ENCODE data around the gene TOMM20.

TOMM20 gene

DNA sequence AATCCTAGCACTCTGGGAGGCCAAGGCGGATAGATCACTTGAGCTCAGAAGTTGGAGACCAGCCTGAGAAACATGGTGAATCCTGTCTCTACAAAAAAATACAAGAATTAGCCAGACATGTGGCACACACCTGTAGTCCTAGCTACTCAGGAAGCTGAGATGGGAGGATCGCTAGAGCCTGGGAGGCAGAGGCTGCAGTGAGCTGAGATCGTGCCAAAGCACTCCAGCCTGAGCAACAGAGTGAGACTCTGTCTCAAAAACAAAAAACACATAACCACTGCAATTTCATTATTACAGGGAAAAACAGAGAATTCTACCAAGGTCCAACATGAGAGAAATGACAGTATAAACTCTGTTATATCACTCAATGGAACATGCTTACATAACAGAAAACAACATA is 4.4 kb upstream of the TOMM20 start:
- no peak for DNase-seq

DNA sequence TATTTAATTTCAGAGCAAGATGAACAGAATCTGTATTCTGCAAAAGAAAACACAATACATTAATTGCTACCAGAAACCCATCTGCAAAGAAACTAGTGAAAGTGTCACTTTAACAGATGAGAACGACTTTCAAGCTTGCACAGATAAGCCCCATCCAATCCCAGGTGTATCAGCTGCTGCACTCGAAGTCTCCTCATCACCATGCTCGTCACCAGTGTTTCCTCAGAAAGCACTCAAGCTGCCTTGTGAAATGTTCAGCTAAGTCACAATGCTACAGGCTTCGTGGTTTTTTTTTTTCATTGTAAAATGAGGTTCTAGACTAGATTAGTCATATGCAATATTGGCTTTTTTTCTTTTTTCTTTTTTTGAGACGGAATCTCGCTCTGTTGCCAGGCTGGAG is 3.3 kb upstream of the TOMM20 start:
- no peak for DNase-seq

DNA sequence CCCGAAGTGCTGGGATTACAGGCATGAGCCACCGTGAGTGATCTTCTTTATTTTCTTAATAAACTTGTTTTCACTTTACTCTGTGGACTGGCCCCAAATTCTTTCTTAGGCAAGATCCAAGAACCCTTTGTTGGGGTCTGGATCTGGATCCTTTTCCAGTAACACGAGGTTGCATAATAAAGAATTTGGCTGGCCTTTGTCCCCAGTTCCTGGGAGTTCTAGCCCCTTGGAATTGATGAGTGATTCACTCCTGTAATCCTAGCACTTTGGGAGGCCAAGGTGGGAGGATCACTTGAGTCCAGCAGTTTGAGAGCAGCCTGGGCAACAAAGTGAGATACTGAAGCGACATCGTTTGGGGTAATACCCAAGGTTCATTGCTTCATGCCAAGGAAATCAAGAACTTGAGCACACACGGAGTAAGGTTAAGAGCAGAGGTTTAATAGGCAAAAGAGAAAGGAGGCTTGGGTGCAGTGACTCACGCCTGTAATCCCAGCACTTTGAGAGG is 2.2 kb upstream of the TOMM20 start:
- no peak for DNase-seq

DNA sequence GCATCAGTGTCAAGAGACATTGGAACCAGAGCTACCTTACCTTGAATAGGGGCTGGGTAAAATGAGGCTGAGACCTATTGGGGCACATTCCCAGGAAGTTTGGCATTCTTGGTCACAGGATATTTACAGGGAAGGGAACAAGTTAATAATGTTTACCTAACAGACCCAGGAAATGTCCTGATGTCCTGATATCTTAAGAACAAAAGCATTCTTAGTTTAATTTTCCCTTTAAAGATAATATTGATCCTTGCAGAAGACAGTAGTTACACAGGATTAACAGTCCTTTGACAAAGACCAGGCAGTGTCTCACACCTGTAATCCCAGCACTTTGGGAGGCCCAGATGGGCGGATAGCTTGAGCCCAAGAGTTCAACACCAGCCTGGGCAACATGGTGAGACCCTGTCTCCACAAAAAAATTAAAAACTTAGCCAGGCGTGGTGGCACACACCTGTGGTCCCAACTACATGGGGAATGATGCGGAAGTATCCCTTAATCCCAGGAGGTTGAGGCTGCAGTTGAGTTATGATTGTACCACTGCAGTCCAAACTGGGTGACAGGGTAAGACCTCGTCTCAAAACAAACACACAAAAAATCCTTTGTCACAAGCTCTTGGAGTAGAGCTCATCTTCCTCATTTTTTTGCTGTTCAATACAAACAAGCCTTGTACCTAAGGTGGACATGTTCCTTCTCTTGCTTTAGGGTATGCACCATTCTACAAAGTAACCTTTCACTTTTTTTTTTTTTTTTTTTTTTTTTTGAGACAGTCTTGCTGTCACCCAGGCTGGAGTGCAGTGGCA is 1.3 kb upstream of the TOMM20 start:
- DNase-seq, result no peak

DNA sequence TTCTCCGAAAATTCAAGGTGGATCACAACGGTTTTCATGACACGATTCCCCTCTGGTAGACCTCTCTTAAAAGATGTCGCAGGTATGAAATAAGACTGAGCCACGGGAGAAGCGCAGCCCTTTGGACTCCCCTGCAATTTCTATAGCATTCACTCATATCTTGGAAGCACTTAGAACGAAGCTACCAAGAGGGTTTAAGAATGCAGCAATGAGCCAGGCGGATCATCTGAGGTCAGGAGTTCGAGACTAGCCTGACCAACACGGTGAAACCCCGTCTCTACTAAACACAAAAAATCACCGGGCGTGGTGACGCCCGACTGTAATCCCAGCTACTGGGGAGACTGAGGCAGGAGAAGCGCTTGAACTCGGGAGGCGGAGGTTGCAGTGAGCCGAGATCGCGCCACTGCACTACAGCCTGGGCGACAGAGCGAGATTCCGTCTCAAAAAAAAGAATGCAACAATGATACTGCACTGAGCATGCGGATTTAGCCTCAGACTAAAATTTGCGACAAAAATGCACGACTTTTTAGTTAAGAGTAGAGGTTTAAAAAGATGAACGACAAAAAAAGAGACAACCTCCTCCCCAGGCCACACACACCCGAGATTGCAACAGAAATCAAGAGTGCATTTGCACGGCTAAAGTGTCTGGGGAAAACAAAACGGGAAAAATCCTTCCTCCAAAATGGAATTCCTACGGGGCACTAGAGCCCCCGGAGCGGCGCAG is 743 bp downstream of the TOMM20 start:
- no peak for DNase-seq

DNA sequence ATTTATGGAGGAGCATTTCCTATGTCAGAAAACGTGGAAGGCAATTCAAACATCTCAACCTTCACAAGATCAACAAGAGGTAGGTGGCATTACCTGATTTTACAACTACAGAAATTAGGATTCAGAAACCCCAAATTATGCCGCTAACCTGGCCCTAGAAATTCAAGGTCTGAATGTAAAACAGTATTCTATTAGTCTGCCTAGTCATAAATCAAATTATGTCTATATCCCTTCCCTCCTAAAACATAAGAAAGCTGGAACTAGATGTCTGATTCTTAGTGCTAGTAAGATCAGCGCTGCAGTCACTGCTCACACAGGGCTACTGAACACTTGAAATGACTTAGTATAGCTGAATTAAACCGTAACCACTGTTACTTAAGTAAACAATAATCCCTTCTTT is 1.4 kb downstream of the TOMM20 start:
- no peak for DNase-seq

DNA sequence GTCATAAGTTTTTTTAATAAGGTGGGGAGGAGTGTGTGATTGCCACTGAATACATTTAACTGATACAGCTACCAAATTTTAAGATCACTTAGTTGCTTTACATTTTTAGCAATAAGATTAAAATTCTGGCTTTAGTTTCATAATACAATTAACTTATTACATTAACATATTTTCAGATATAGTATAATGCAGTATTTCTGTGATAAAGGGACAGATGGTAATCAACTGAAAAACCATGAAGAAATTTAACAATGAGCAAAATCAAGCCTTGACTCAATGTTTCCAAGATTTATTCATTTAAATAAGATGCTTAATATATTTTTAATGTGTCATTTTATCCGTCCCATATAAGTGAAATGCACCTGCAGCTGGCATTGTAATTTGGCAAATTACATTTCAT is 4.0 kb downstream of the TOMM20 start:
- DNase-seq, result no peak

DNA sequence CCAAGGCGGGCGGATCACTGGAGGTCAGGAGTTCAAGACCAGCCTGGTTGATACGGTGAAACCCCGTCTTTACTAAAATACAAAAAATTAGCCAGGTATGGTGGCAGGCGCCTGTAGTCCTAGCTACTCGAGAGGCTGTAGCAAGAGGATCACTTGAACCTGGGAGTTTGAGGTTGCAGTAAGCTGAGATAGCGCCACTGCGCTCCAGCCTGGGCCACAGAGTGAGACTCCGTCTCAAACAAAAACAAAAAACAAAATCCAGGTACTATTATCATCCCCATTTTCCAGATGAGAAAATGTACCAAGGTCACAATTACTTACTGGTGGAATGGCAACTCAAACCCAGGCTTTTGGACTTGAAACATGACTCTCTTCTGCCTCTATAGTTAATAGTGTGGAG is 4.5 kb downstream of the TOMM20 start:
- DNase-seq, result no peak

DNA sequence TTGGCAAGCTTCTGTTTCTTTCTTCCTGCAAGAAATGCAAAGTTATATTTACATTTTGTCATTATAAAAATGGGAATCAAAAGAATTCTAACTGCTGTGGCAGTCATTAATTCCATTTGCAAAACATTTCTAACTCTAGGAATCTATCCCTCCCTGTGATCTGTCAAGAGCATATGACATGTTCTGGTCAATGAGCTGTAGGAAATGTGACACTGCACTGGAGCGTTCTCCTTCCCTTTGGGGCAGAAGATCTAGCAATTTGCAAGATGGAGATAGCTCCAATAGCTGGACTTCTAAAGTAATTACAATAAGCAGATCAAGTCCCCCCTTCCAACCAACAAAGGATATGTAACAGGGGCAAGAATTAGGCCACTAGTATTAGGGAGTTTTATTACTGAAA is 6.3 kb downstream of the TOMM20 start:
- DNase-seq, result no peak

DNA sequence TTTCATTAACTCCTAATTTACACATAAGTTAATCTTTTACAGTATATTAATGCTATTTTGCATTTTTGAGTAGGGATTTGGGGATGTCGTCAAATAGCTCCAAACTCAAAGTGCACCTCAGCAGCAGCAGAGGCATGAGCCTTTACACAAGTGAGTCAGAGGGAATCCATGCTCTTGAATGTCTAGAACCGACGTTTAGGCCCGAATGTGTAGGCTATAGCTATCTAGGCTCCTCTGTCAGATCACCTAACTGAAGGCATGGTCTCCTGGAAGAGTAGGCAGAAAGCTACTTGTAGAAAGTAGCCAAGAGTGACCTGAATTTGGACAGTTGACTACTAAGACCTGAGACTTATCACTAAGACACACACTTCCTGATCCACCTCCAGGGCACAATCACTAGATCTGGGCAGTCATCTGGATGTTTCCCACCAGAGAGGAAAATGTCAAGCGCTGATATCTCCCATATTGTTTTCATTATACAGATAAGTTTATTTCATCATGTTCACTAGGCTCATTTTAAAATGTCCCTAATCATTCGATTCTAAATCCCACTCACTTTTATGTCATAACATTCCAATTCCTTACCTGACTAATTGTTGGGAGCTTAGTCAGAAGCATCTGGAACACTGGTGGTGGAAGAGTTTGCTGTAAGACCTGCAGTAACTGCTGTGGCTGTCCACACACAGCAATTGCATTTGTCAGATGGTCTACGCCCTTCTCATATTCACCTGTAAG is 15.3 kb downstream of the TOMM20 start:
- no peak for DNase-seq

DNA sequence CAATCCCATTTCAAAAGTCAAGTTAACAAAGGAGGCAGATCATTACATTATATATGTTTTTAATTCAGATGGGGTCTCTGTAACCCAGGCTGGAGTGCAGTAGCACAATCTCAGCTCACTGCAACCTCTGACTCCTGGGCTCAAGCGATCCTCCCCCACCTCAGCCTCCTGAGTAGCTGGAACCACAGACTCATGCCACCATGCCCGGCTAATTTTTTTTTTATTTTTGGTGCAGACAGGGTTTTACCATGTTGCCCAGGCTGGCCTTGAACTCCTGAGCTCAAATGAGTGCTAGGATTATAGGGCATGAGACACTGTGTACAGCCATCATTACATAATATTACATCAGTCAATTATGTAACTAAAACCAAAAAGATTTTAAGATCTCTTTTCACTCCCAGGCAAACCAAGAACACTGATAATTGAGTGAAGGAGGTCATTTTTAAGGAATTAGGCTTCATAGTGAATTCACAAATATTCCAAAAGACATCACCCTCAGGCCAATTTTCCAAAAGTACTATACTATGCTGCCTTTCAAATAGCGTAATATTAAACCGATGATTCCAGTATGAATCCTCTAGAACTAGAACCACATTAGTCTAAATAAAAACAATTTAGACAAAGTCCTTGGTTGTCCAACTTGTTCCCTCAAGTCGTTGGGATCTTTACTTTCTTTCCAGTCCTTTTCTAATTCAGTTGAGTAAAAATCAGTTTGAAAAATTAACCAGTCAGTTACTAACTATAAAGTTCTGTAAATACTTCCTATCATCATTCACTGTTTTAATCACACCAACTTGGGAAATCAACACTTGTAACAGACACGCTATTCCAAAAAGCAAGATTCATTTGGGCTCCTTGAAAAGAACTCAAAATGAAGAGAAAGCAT is 16.1 kb downstream of the TOMM20 start:
- DNase-seq, result no peak

DNA sequence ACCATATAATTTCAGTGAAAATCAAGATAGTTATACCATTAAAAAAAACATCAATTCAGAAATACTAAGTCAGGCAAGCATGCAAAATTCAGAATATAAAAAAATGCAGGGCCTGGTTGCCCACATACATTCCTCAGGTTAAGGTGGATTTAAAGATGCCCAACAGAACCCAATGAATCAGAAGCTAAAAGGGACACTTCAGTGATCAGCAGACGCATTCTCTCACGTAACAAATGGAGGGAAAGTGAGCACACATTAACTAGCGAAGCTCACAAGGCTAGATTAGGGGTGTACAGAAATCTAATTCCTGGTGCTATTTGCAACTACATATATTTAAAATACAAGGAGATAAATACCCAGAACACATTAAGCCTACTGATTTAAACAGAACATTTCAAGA is 17.5 kb downstream of the TOMM20 start:
- DNase-seq, result no peak

DNA sequence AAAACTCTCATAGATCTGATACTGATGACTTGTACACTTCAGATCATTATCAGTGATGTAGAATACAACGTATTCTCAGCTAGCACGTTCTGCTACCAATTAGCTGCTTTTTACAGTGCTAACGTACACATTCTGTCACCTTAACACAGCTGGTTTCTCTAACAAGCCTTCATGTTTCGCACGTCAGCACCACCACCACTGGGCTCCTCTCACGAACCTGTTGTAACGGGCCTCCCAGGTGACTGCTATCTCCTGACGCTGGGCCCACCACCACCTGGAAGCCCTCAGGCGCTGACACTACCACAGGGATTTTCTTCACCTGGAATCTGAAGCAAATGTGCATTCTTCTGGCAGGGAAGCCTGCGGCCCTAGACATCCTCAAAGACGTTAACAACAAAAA is 19.8 kb downstream of the TOMM20 start:
- DNase-seq, result no peak

DNA sequence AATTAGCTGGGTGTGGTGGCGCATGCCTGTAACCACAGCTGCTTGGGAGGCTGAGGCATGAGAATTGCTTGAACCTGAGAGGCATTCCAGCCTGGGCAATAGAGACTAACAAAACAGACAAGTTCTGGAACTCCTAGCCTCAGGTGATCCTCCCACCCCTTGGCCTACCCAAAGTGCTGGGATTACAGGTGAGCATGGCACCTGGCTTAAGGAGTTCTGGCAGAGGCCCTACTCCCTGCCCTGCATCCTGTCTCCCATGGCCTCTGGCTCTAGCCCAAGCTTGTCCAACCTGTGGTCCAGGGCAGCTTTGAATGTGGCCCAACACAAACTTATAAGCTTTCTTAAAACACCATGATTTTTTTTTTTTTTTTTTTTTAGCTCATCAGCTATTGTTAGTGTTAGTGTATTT is 20.4 kb downstream of the TOMM20 start:
- no peak for DNase-seq

DNA sequence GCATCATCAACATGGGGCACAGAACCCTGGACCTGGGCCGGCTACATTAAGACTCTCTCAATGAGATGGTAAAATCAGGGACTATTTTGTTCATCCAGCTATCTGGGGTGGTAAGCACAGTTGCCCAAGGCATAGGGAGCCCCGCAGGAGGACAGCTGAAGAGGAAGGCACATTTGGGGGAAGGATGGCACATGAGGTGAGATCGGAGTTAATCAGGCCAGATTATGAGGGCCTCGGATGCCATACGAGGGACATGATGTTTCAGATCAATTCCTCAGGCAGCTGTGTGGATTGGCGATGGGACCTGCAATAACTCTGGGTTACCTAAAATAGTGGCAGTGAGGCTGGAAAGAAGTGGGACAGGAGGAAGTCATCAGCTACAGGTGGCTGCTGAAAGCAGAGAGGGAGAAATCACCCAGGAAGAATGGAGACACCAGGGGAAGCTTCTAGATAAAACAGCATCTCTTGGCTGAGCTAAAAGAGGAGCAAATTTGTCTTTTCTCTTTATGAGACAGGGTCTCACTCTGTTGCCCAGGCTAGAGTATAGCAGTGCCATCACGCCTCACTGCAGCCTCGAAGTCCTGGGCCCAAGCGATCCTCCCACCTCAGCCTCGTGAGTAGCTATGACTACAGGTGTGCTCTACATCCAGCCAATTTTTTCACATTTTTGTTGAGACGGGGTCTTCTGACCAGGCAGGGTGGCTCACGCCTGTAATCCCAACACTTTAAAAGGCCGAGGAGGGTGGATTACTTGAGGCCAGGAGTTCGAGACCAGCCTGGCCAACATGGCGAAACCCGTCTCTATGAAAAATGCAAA is 21.1 kb downstream of the TOMM20 start:
- no peak for DNase-seq

DNA sequence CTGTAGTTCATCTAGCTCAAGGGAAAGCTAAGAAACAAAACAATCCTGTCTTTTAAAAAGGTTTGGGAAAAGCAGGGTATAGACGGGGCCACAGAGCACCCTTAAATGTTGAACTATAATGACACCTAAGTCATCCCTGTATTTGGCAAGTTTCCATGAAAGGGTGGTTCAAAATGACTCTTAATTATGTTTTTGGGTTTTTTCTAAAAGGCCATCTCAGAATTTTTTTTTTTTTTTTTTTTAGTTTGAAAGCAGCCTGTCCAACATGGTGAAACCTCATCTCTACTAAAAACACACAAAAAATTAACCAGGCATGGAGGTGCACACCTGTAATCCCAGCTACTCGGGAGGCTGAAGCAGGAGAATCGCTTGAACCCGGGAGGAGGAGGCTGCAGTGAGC is 22.2 kb downstream of the TOMM20 start:
- no peak for DNase-seq

DNA sequence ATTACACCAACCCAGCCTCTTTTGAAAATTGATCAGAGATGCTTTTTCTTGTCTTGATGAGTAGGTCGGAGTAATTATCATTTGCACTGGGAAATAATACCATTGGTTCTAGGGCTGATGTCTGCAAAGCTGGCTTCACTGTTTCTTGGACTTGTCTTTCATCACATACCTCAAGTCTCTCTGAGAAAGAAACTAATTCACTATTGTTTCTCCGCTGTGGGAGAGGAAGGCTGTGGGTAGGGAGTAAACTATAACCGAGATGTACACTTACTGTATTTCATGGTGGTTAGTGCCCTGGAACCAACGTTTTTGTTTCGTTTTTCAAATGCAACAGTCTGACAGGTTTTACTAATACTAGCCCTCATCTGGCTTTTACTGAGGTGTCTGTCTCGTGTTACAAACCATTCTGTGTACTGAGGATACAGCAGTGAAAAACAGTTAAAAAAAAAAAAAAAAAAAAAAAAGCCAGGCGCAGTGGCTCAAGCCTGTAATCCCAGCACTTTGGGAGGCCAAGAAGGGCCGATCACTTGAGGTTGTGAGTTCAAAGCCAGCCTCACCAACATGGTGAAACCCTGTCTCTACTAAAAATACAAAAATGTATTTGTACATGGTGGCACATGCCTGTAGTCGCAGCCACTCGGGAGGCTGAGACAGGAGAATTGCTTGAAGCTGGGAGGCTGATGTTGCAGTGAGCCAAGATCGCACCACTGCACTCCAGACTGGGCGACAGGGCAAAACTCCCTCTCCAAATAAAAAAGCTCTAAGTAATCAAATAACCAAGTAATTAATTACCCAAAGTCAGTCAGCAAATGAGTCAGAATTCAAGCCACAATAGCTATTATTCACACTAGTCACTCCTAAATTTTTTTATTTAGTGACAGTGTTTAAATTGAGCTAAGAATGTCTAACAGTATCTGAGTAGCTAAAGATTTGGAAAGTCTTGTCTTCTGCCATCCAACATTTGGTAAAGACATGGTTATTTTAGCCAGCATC is 23.3 kb downstream of the TOMM20 start:
- no peak for DNase-seq

DNA sequence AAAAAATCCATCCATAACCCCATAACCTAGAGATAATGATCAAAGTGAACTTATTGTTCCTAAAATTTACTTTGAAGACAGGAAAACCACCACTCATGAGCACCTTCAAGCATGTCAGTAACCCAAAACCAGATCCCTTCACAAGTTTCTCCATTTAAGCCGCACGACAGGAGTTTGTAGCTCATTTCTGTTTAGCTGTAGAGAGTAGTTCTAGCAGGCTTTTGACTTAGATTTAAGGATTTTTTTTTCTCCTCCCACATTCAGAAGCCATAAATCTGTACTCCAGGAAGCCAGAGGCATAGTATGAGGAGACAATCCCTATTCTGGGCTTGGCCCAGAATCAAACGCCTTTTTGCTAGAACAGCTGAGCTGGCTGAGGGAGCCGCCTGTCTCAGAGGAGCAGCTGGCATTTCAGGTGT is 25.6 kb downstream of the TOMM20 start:
- DNase-seq, result no peak

DNA sequence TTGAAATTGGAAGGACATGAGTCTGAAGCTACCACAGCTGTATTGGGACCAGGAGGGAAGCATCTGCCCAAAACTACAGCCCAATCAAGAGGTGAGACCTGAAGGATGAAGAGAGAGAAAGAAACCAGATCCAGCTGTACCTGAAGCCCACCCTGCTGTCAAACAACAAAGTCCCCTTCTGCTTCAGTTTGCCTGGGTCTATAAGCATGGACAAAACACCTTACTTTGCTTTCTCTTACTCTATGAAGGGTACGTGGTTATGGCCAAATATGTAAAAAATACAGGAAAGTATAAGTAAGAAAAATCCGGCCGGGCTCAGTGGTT is 26.4 kb downstream of the TOMM20 start:
- DNase-seq, result no peak

DNA sequence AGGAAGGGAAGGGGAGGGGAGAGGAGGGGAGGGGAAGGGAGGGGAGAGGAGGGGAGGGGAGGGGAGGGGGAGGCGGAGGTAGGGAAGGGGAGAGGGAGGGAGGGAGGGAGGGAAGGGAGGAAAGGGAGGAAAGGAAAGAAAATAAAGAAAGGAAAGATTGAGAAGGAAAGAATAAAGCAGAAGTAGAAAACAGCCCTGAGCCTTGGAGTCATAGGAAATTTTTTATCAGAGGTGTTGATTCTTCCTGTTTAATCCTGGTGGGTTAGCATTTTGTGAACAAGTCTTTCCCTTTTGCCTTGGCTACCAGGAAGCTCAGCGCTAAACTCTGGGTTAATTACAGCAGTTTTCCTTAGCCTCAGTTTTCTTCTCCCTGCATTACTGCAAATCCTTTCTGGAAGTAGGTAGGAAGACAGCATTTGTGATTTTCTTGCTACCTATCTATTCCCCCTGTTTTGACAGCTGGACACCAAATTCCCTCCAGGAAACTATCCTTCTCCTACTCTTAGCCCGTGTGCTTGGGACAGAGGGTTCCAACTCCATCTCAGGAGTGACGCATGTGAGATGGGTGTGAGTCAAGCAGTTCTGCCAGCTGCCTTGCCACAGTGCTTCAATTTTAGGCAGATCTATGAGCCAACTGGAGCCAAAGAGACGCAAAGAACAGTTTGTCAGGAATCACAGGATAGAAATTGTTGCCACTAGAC is 26.9 kb downstream of the TOMM20 start:
- DNase-seq, result no peak
